HEK293 (cell line): ENCODE measurements around the gene GLYATL3.

Source experiments
- CTCF ChIA-PET: fragments of 350-600 bp; formaldehyde crosslinking; extraction: SDS; loops from one replicate; lab custom pipeline; 2021; ENCODE audit warnings: antibody characterized with exemption; lab: Yijun Ruan, JAX
- POLR2A ChIA-PET: fragments of 300-600 bp; formaldehyde crosslinking; extraction: SDS; loops from one replicate; lab custom pipeline; 2020; ENCODE audit warnings: antibody characterized with exemption, inconsistent platforms; lab: Yijun Ruan, JAX
- H3K27ac ChIP-seq: fragments of 200-500 bp; sonication (Bioruptor generic); 2 replicates; pipeline ENCODE4 v1.5.1; 2014; ENCODE audit warnings: low read depth, low read length, control low read depth, inconsistent platforms; ENCODE audit errors: extremely low read depth
- H3K36me3 ChIP-seq, 2 experiments: fragments of 200-500 bp in 1 of 2; sonication (Bioruptor generic) in 1 of 2; 1 replicate in 1 of 2; 2 replicates in 1 of 2; pipeline ENCODE4 v1.5.1; 2014 to 2017; ENCODE audit warnings: inconsistent platforms in 2 of 2, low read length in 2 of 2; ENCODE audit not compliant: control insufficient read depth in 2 of 2, insufficient read depth in 1 of 2
- H3K4me1 ChIP-seq: fragments of 200-500 bp; sonication (Bioruptor generic); 2 replicates; pipeline ENCODE4 v1.5.1; 2014; ENCODE audit warnings: mild to moderate bottlenecking, low read length, inconsistent platforms; ENCODE audit not compliant: control insufficient read depth, insufficient read depth
- H3K4me3 ChIP-seq: 2 replicates; pipeline ENCODE4 v1.5.1; 2011; ENCODE audit warnings: low read depth, mild to moderate bottlenecking, control low read depth, low read length, moderate library complexity
- H3K9me3 ChIP-seq: fragments of 200-500 bp; sonication (Bioruptor generic); 2 replicates; pipeline ENCODE4 v1.5.1; 2014; ENCODE audit warnings: low read depth, low read length, inconsistent platforms; ENCODE audit not compliant: control insufficient read depth, insufficient read depth
- GLI2 ChIP-seq: fragments of 450-650 bp; formaldehyde crosslinking; IDR thresholded peaks from 2 replicates; pipeline ENCODE4; 2017; ENCODE audit warnings: missing biosample characterization, missing genetic modification characterization, low read depth, borderline replicate concordance
- PRDM1 ChIP-seq: fragments of 450-650 bp; formaldehyde crosslinking; IDR thresholded peaks from 2 replicates; pipeline ENCODE4; 2016; ENCODE audit warnings: missing biosample characterization, missing genetic modification characterization
- SCRT1 ChIP-seq: fragments of 450-650 bp; formaldehyde crosslinking; IDR thresholded peaks from 2 replicates; pipeline ENCODE4 v1.5.1; 2016; ENCODE audit warnings: missing biosample characterization, missing genetic modification characterization, borderline replicate concordance
- SP2 ChIP-seq: fragments of 450-650 bp; formaldehyde crosslinking; IDR thresholded peaks from 2 replicates; pipeline ENCODE4 v1.5.1; 2016; ENCODE audit warnings: missing biosample characterization, missing genetic modification characterization
- TRIM28 ChIP-seq: IDR thresholded peaks from 2 replicates; pipeline ENCODE4 v1.6.1; 2011; ENCODE audit warnings: low read length, control low read depth, borderline replicate concordance
- ZBTB21 ChIP-seq: fragments of 450-650 bp; formaldehyde crosslinking; IDR thresholded peaks from 2 replicates; pipeline ENCODE4 v1.5.1; 2017; ENCODE audit warnings: missing biosample characterization, missing genetic modification characterization
- ZBTB8A ChIP-seq: fragments of 450-650 bp; formaldehyde crosslinking; IDR thresholded peaks from 2 replicates; pipeline ENCODE4 v1.5.1; 2016; ENCODE audit warnings: missing biosample characterization, missing genetic modification characterization
- ZNF140 ChIP-seq: fragments of 450-650 bp; formaldehyde crosslinking; IDR thresholded peaks from 2 replicates; pipeline ENCODE4 v1.5.1; 2016; ENCODE audit warnings: missing biosample characterization, missing genetic modification characterization
- ZNF169 ChIP-seq: fragments of 450-650 bp; formaldehyde crosslinking; IDR thresholded peaks from 2 replicates; pipeline ENCODE4 v1.5.1; 2016; ENCODE audit warnings: missing biosample characterization, missing genetic modification characterization
- ZNF174 ChIP-seq: fragments of 450-650 bp; formaldehyde crosslinking; IDR thresholded peaks from 2 replicates; pipeline ENCODE4 v1.5.0; 2017; ENCODE audit warnings: missing biosample characterization, mild to moderate bottlenecking, missing genetic modification characterization
- ZNF175 ChIP-seq: fragments of 450-650 bp; formaldehyde crosslinking; IDR thresholded peaks from 2 replicates; pipeline ENCODE4 v1.5.1; 2016; ENCODE audit warnings: missing biosample characterization, missing genetic modification characterization
- ZNF239 ChIP-seq: fragments of 450-650 bp; formaldehyde crosslinking; IDR thresholded peaks from 2 replicates; pipeline ENCODE4 v1.5.1; 2016; ENCODE audit warnings: missing biosample characterization, missing genetic modification characterization
- ZNF24 ChIP-seq: fragments of 450-650 bp; formaldehyde crosslinking; IDR thresholded peaks from 2 replicates; pipeline ENCODE4 v1.5.1; 2016; ENCODE audit warnings: missing biosample characterization, missing genetic modification characterization
- ZNF341 ChIP-seq: fragments of 450-650 bp; formaldehyde crosslinking; IDR thresholded peaks from 2 replicates; pipeline ENCODE4; 2016; ENCODE audit warnings: low read depth, missing biosample characterization, missing genetic modification characterization
- ZNF354C ChIP-seq: fragments of 450-650 bp; formaldehyde crosslinking; IDR thresholded peaks from 2 replicates; pipeline ENCODE4 v1.5.1; 2016; ENCODE audit warnings: missing biosample characterization, missing genetic modification characterization, low read depth, borderline replicate concordance
- ZNF394 ChIP-seq: fragments of 450-650 bp; formaldehyde crosslinking; IDR thresholded peaks from 2 replicates; pipeline ENCODE4 v1.5.1; 2016; ENCODE audit warnings: missing biosample characterization, missing genetic modification characterization, mild to moderate bottlenecking, moderate library complexity, borderline replicate concordance
- ZNF404 ChIP-seq: fragments of 450-650 bp; formaldehyde crosslinking; IDR thresholded peaks from 2 replicates; pipeline ENCODE4 v1.5.1; 2017; ENCODE audit warnings: missing biosample characterization, missing genetic modification characterization
- ZNF423 ChIP-seq: fragments of 450-650 bp; formaldehyde crosslinking; IDR thresholded peaks from 2 replicates; pipeline ENCODE4 v1.5.1; 2016; ENCODE audit warnings: missing biosample characterization, missing genetic modification characterization
- ZNF426 ChIP-seq: fragments of 450-650 bp; formaldehyde crosslinking; IDR thresholded peaks from 2 replicates; pipeline ENCODE4 v1.5.1; 2017; ENCODE audit warnings: missing biosample characterization, missing genetic modification characterization, mild to moderate bottlenecking, inconsistent platforms, moderate library complexity
- ZNF558 ChIP-seq: fragments of 450-650 bp; formaldehyde crosslinking; IDR thresholded peaks from 2 replicates; pipeline ENCODE4 v1.5.1; 2016; ENCODE audit warnings: missing biosample characterization, missing genetic modification characterization
- ZNF560 ChIP-seq: fragments of 450-650 bp; formaldehyde crosslinking; IDR thresholded peaks from 2 replicates; pipeline ENCODE4 v1.5.1; 2017; ENCODE audit warnings: missing biosample characterization, missing genetic modification characterization, borderline replicate concordance
- ZNF623 ChIP-seq: fragments of 450-650 bp; formaldehyde crosslinking; IDR thresholded peaks from 2 replicates; pipeline ENCODE4 v1.5.1; 2016; ENCODE audit warnings: missing biosample characterization, missing genetic modification characterization
- ZXDB ChIP-seq: fragments of 450-650 bp; formaldehyde crosslinking; IDR thresholded peaks from 2 replicates; pipeline ENCODE4 v1.5.1; 2016; ENCODE audit warnings: missing biosample characterization, missing genetic modification characterization
- TF ChIP-seq, protein P1 (sequence below): fragments of 450-650 bp; formaldehyde crosslinking; IDR thresholded peaks from 2 replicates; pipeline ENCODE4 v1.5.1; 2017; ENCODE audit warnings: missing biosample characterization, missing genetic modification characterization
- TF ChIP-seq, protein P2 (sequence below): fragments of 450-650 bp; formaldehyde crosslinking; conservative IDR thresholded peaks from 2 replicates; pipeline ENCODE4 v1.5.1; 2016; ENCODE audit warnings: low read depth, missing biosample characterization, missing genetic modification characterization
- TF ChIP-seq, protein P3 (sequence below): fragments of 450-650 bp; formaldehyde crosslinking; IDR thresholded peaks from 2 replicates; pipeline ENCODE4 v1.5.1; 2016; ENCODE audit warnings: missing biosample characterization, missing genetic modification characterization
- TF ChIP-seq, protein P4 (sequence below): fragments of 450-650 bp; formaldehyde crosslinking; IDR thresholded peaks from 2 replicates; pipeline ENCODE4 v1.5.1; 2016; ENCODE audit warnings: missing biosample characterization, missing genetic modification characterization

GLYATL3 gene

DNA sequence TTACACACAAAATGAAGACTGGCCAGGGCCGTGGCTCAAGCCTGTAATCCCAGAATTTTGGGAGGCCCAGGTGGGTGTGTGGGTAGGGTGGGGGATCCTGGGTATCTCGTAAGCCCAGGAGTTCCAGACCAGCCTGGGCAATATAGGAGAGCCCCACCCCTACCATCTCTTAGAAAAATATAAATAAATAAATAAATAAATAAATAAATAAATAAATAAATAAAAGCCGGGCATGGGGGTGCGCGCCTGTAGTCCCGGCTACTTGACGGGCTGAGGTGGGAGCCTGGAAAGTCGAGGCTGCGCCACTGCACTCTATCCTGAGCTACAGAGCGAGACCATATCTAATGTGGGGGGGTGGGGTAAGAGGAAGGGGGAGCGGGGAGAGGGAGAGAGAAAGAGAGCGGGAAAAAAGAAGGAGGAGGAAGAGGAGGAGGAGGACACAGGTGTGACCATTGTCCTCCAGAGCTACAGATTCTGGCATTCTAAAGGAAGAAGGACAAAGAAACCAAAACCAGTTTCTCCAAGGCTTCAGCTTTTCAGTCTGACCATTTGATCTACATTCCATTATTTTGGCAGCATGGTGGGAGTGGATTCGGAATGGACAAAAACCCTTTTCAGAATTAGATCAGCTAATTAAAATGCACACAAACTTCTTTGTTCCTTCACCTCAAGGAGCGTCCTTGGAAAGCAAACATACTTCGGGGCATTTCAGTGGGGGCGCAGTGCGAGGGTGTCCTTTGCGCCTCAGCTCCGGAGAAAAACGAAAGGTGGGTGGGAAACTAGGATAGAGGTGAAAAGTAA is 50.2 kb downstream of the GLYATL3 start:
- H3K36me3 ChIP-seq: peaks cover 0 to 4% of the 10 kb centered on the region in 2 experiments; a peak in 1 of 3 replicates
- POLR2A ChIA-PET: interaction anchor here (0.6 to 5.0 kb wide), 10 partner anchors 8 to 61 kb away, joined by 3 to 39 read pairs (median 4); no protein-coding TSS in a partner anchor
- H3K4me1 ChIP-seq: peaks cover 2% of the 10 kb centered on the region; the same call in 1 of the 2 replicates
- H3K9me3 ChIP-seq: no peaks in the 10 kb centered on the region
- CTCF ChIA-PET: interaction anchor here (0.5 to 5.2 kb wide), 11 partner anchors 8 to 301 kb away, joined by 3 to 35 read pairs (median 3); no protein-coding TSS in a partner anchor
- peak overlapping the region; percentile 75 for H3K4me3 ChIP-seq
- H3K27ac ChIP-seq: peak overlapping the region; percentile 86
- TF ChIP-seq SCRT1 (tag by site-specific recombination): no peak
- TF ChIP-seq ZNF394 (tag by site-specific recombination): peak; percentile 91
- TF ChIP-seq ZNF24: no peak
- no peak for TF ChIP-seq ZNF169 (tag by site-specific recombination)
- TF ChIP-seq ZNF423 (tag by site-specific recombination): no peak
- TF ChIP-seq ZNF354C: 0 out of 2 replicates have a peak, but pooled peaks have one; percentile 33
- TF ChIP-seq ZNF341: no peak
- TF ChIP-seq ZNF175 (tag by site-specific recombination): no peak
- TF ChIP-seq ZNF426 (tag by site-specific recombination): peak; percentile 86
- TF ChIP-seq ZBTB21: 0 out of 2 replicates have a peak, but pooled peaks have one; percentile 45
- TF ChIP-seq ZBTB8A: peak; percentile 59; the same call in 1 of the 2 replicates
- TF ChIP-seq, protein P1, sequence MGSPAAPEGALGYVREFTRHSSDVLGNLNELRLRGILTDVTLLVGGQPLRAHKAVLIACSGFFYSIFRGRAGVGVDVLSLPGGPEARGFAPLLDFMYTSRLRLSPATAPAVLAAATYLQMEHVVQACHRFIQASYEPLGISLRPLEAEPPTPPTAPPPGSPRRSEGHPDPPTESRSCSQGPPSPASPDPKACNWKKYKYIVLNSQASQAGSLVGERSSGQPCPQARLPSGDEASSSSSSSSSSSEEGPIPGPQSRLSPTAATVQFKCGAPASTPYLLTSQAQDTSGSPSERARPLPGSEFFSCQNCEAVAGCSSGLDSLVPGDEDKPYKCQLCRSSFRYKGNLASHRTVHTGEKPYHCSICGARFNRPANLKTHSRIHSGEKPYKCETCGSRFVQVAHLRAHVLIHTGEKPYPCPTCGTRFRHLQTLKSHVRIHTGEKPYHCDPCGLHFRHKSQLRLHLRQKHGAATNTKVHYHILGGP: peak; percentile 64; the same call in 1 of the 2 replicates
- peak; percentile 25; the same call in 1 of the 2 replicates for TF ChIP-seq ZXDB
- no peak for TF ChIP-seq TRIM28
- peak; percentile 96; the same call in 1 of the 2 replicates for TF ChIP-seq PRDM1
- peak; percentile 31; the same call in 1 of the 2 replicates for TF ChIP-seq GLI2 (tag by site-specific recombination)
- no peak for TF ChIP-seq ZNF239
- no peak for TF ChIP-seq SP2 (tag by site-specific recombination)
- TF ChIP-seq, protein P2, sequence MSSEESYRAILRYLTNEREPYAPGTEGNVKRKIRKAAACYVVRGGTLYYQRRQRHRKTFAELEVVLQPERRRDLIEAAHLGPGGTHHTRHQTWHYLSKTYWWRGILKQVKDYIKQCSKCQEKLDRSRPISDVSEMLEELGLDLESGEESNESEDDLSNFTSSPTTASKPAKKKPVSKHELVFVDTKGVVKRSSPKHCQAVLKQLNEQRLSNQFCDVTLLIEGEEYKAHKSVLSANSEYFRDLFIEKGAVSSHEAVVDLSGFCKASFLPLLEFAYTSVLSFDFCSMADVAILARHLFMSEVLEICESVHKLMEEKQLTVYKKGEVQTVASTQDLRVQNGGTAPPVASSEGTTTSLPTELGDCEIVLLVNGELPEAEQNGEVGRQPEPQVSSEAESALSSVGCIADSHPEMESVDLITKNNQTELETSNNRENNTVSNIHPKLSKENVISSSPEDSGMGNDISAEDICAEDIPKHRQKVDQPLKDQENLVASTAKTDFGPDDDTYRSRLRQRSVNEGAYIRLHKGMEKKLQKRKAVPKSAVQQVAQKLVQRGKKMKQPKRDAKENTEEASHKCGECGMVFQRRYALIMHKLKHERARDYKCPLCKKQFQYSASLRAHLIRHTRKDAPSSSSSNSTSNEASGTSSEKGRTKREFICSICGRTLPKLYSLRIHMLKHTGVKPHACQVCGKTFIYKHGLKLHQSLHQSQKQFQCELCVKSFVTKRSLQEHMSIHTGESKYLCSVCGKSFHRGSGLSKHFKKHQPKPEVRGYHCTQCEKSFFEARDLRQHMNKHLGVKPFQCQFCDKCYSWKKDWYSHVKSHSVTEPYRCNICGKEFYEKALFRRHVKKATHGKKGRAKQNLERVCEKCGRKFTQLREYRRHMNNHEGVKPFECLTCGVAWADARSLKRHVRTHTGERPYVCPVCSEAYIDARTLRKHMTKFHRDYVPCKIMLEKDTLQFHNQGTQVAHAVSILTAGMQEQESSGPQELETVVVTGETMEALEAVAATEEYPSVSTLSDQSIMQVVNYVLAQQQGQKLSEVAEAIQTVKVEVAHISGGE (tag by site-specific recombination): peak; percentile 62; the same call in 1 of the 2 replicates
- peak; percentile 75; the same call in 1 of the 2 replicates for TF ChIP-seq ZNF560 (tag by site-specific recombination)
- TF ChIP-seq, protein P3, sequence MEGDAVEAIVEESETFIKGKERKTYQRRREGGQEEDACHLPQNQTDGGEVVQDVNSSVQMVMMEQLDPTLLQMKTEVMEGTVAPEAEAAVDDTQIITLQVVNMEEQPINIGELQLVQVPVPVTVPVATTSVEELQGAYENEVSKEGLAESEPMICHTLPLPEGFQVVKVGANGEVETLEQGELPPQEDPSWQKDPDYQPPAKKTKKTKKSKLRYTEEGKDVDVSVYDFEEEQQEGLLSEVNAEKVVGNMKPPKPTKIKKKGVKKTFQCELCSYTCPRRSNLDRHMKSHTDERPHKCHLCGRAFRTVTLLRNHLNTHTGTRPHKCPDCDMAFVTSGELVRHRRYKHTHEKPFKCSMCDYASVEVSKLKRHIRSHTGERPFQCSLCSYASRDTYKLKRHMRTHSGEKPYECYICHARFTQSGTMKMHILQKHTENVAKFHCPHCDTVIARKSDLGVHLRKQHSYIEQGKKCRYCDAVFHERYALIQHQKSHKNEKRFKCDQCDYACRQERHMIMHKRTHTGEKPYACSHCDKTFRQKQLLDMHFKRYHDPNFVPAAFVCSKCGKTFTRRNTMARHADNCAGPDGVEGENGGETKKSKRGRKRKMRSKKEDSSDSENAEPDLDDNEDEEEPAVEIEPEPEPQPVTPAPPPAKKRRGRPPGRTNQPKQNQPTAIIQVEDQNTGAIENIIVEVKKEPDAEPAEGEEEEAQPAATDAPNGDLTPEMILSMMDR (tag by site-specific recombination): peak; percentile 74
- no peak for TF ChIP-seq ZNF174 (tag by site-specific recombination)
- TF ChIP-seq ZNF558 (tag by site-specific recombination): 0 out of 2 replicates have a peak, but pooled peaks have one; percentile 33
- TF ChIP-seq, protein P4, sequence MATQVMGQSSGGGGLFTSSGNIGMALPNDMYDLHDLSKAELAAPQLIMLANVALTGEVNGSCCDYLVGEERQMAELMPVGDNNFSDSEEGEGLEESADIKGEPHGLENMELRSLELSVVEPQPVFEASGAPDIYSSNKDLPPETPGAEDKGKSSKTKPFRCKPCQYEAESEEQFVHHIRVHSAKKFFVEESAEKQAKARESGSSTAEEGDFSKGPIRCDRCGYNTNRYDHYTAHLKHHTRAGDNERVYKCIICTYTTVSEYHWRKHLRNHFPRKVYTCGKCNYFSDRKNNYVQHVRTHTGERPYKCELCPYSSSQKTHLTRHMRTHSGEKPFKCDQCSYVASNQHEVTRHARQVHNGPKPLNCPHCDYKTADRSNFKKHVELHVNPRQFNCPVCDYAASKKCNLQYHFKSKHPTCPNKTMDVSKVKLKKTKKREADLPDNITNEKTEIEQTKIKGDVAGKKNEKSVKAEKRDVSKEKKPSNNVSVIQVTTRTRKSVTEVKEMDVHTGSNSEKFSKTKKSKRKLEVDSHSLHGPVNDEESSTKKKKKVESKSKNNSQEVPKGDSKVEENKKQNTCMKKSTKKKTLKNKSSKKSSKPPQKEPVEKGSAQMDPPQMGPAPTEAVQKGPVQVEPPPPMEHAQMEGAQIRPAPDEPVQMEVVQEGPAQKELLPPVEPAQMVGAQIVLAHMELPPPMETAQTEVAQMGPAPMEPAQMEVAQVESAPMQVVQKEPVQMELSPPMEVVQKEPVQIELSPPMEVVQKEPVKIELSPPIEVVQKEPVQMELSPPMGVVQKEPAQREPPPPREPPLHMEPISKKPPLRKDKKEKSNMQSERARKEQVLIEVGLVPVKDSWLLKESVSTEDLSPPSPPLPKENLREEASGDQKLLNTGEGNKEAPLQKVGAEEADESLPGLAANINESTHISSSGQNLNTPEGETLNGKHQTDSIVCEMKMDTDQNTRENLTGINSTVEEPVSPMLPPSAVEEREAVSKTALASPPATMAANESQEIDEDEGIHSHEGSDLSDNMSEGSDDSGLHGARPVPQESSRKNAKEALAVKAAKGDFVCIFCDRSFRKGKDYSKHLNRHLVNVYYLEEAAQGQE (tag by site-specific recombination): peak; percentile 54
- TF ChIP-seq ZNF623 (tag by site-specific recombination): peak; percentile 75
- TF ChIP-seq ZNF140 (tag by site-specific recombination): peak; percentile 73; the same call in 1 of the 2 replicates
- 0 out of 2 replicates have a peak, but pooled peaks have one; percentile 23 for TF ChIP-seq ZNF404
